Psoas muscle (tissue), 8 donors: ENCODE data around the gene FGF6. TPM values are rescaled to one million over a fixed set of nuclear protein-coding genes. Genes with fewer than 3 reads are reported as not detected.

ENCODE experiments used
- ATAC-seq, 4 donors: fragments of 200-7000 bp; cut with Tn5 transposase; one replicate each; pipeline ENCODE4 v1.9.1; 2020; ENCODE audit warnings: moderate library complexity in 3 of 4, mild to moderate bottlenecking in 2 of 4
- DNase-seq, 2 donors: peaks; one replicate each; pipeline ENCODE4 v3.0.0-alpha.2; 2020
- H3K27ac ChIP-seq: fragments of 200-600 bp; one replicate; pipeline ENCODE4 v1.8.0; 2022
- H3K27me3 ChIP-seq, 3 donors: fragments of 200-600 bp in 1 of 3; one replicate each; pipeline versions ENCODE4 v1.6.1 to v1.8.0; 2013 to 2022; ENCODE audit warnings: low read length in 2 of 3, mild to moderate bottlenecking in 2 of 3, moderate library complexity in 1 of 3; ENCODE audit not compliant: insufficient read depth in 3 of 3
- H3K36me3 ChIP-seq, 2 donors: fragments of 200-600 bp in 1 of 2; one replicate each; pipeline versions ENCODE4 v1.6.1 to v1.8.0; 2013 to 2022; ENCODE audit warnings: low read depth in 1 of 2, mild to moderate bottlenecking in 1 of 2, moderate library complexity in 1 of 2; ENCODE audit not compliant: insufficient read depth in 1 of 2
- H3K4me1 ChIP-seq: fragments of 200-600 bp; one replicate; pipeline ENCODE4 v1.8.0; 2022
- H3K4me3 ChIP-seq: fragments of 200-600 bp; one replicate; pipeline ENCODE4 v1.8.0; 2022; ENCODE audit warnings: mild to moderate bottlenecking
- H3K9me3 ChIP-seq: fragments of 200-600 bp; one replicate; pipeline ENCODE4 v1.8.0; 2022
- WGBS, 3 donors: extraction: QIAGEN DNeasy Blood & Tissue Kit; methylation state at CpG; one replicate each; pipeline versions ENCODE4 v1.1.6 to v1.1.7; 2013; 5-methylcytosine and 5-hydroxymethylcytosine counted together
- intact Hi-C, 2 donors: fragments of 100-400 bp; cut with DNase I; formaldehyde crosslinking; loops; one replicate each; pipeline versions ENCODE4 v1.11.0 to v1.14.2; 2022
- polyA plus RNA-seq, 3 donors: library from polyadenylated mRNA; stranded (reverse); fragments of 200-250 nt; gene quantifications; one replicate each; pipeline ENCODE4 v1.2.3, GENCODE V29; 2013
- total RNA-seq, 4 donors: library from RNA; stranded (reverse); fragmentation: NEBNext Ultra II Directional in 2 of 4; extraction: Animal tissue kit (Norgen Biotek cat#: 25700) in 2 of 4; gene quantifications; one replicate each; pipeline versions ENCODE4 v1.2.1 to v1.2.4, GENCODE V29; 2021 to 2023
- TF ChIP-seq, protein P1 (sequence below): fragments of 200-600 bp; IDR thresholded peaks from one replicate; pipeline ENCODE4 v1.8.0; 2022; ENCODE audit warnings: antibody characterized with exemption
- donor health status: healthy with polysubstance abuse.
- donor health status: DM: no; HTN: no; CAD: no; lungs with moderate emphysema.
- donor health status: Bipolar disorder and iron deficiency.
- donor health status: healthy.
- donor health status: DM: yes; HTN: yes; CAD: no.
- donor health status: DM: no; HTN: no; CAD: no.
- donor health status: DM: no; HTN: no; CAD: no.
- donor health status: DM: yes; HTN: yes; CAD: no.

FGF6 gene
- total and polyA plus RNA-seq, 7 donors: 0.61 to 27.1 (median 4.0) TPM; not detected in 1

DNA sequence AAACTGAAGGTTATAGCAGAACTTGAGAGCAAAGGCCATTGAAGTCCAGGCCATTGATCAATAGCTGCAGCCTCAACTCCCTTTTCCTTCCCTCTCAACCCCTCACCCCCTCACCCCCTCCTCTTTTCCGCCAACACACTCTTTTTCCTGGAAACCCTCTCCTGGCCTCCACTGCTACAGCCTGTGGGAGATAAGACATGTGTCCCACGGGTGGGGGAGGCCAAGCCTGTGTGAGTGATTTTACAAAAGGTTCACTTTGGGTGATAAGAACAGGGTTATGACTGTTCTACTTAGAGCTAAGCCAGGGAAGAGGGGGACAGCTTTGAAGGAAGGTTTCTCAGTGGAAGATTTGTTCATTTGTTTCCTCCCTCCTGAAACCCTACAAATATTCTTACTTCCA, 57.0 kb downstream of the FGF6 start:
- TF ChIP-seq, protein P1, sequence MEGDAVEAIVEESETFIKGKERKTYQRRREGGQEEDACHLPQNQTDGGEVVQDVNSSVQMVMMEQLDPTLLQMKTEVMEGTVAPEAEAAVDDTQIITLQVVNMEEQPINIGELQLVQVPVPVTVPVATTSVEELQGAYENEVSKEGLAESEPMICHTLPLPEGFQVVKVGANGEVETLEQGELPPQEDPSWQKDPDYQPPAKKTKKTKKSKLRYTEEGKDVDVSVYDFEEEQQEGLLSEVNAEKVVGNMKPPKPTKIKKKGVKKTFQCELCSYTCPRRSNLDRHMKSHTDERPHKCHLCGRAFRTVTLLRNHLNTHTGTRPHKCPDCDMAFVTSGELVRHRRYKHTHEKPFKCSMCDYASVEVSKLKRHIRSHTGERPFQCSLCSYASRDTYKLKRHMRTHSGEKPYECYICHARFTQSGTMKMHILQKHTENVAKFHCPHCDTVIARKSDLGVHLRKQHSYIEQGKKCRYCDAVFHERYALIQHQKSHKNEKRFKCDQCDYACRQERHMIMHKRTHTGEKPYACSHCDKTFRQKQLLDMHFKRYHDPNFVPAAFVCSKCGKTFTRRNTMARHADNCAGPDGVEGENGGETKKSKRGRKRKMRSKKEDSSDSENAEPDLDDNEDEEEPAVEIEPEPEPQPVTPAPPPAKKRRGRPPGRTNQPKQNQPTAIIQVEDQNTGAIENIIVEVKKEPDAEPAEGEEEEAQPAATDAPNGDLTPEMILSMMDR: no peak
- H3K27ac ChIP-seq: no peak overlapping the region
- WGBS, 3 donors: 60 to 68% (median 62%) methylated on average over 2 of the region's 2 CpGs
- no peak overlapping the region for H3K4me3 ChIP-seq
- H3K9me3 ChIP-seq: no peaks in the 10 kb centered on the region
- H3K36me3 ChIP-seq: no peaks in the 10 kb centered on the region
- DNase-seq: no peak
- no peaks in the 10 kb centered on the region for H3K27me3 ChIP-seq
- no peaks in the 10 kb centered on the region for H3K4me1 ChIP-seq
- intact Hi-C loops: no loop called here
- no peak for ATAC-seq

DNA sequence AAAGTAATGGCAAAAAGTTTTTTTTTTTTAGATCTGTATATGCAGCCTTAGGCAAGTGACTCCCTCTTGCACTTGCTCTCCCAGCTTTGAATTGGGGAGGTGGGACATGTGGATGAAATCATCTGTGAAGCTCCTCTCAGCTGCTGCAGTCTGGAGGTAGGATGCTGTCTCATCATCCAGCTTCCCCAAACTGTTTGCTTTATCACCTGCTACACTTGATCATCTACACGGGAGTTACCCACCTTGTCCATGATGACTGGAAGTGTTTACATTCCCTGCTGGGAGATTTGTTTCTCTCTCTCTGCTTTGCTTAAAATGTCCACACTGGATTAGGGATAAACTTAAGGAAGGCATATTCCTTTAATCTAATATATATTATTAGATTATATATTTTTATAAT, 57.6 kb downstream of the FGF6 start:
- TF ChIP-seq, protein P1: no peak
- Histone ChIP-seq H3K27ac (no peak overlapping the region), H3K9me3 (no peaks in the 10 kb centered on the region), H3K36me3 (no peaks in the 10 kb centered on the region), H3K4me3 (no peak overlapping the region), H3K27me3 (no peaks in the 10 kb centered on the region), H3K4me1 (no peaks in the 10 kb centered on the region)
- WGBS, 3 donors: 64 to 75% (median 72%) methylated on average over 1 of the region's 1 CpG
- intact Hi-C loops: no loop called here
- ATAC-seq: no peak
- no peak for DNase-seq

DNA sequence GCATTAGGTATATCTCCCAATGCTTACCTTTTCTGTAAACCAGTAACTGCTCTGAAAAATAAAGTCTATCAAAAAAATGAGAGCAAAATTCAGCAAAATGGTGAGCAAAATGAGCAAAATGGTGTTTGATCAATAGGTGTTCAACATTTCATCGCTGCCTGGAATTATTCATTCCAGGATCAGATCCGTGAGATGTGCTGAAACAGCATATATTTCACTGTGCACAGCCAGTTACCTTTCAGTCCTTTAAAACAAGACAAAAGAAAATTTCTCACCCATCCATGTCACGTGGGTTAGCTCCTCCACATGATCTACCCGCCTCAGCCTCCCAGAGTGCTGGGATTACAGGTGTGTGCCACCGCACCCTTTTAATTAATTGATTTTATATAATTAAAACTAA, 58.0 kb downstream of the FGF6 start:
- DNase-seq (no peak), ATAC-seq (no peak)
- Histone ChIP-seq H3K4me1 (no peaks in the 10 kb centered on the region), H3K27ac (no peak overlapping the region), H3K36me3 (no peaks in the 10 kb centered on the region), H3K27me3 (no peaks in the 10 kb centered on the region), H3K9me3 (no peaks in the 10 kb centered on the region), H3K4me3 (no peak overlapping the region)
- TF ChIP-seq, protein P1: no peak
- WGBS, 3 donors: 81 to 86% (median 85%) methylated on average over 5 of the region's 5 CpGs
- intact Hi-C loops: no loop called here

DNA sequence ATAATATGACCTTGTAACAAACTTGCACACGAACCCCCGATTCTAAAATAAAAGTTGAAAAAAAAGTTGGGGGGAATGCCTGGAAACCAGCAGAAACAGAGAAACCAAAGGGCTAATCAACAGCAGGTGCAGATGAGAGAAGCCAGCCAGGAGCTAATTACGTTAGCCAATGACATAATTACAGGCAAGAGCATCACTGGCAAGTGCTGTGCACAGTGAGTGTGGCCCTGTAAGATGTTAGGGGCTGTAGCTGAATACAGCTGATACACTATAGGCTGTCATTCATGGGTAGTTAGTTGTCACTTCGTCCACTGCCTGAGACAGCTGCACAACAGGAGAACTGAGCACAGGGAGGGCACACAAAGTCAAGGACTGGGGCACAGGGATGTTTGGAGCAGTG, 58.8 kb downstream of the FGF6 start:
- no peaks in the 10 kb centered on the region for H3K9me3 ChIP-seq
- DNase-seq (no peak), ATAC-seq (no peak)
- peaks cover 0 to 2% (median 0%) of the 10 kb centered on the region in 3 donors for H3K27me3 ChIP-seq
- H3K27ac ChIP-seq: no peak overlapping the region
- TF ChIP-seq, protein P1: no peak
- WGBS, 3 donors: 61 to 76% (median 65%) methylated on average over 4 of the region's 4 CpGs
- H3K4me3 ChIP-seq: no peak overlapping the region
- no peaks in the 10 kb centered on the region for H3K4me1 ChIP-seq
- H3K36me3 ChIP-seq: no peaks in the 10 kb centered on the region
- intact Hi-C loops: no loop called here

Other genes starting within 250 kb of the FGF6 start
- gene CCND2, start 172.1 kb downstream of the FGF6 start, total RNA-seq: 10 to 100 TPM in 1 of 4 donors, 1 to 10 TPM in 3; 3.3 to 10.1 (median 6.2) TPM
- under 1 TPM; 0.31 to 0.68 (median 0.58) TPM for gene CCND2, start 172.1 kb downstream of the FGF6 start, polyA plus RNA-seq
- gene TIGAR, start 124.6 kb downstream of the FGF6 start, total RNA-seq: 10 to 100 TPM; 10.9 to 17.3 (median 11.8) TPM
- 10 to 100 TPM in 1 of 3 donors, 1 to 10 TPM in 2; 6.3 to 20.0 (median 8.1) TPM for gene TIGAR, start 124.6 kb downstream of the FGF6 start, polyA plus RNA-seq
- not detected for gene FGF23, start 66.1 kb downstream of the FGF6 start, total RNA-seq
- not detected for gene FGF23, start 66.1 kb downstream of the FGF6 start, polyA plus RNA-seq
- under 1 TPM; 0.38 to 0.92 (median 0.44) TPM for gene RAD51AP1, start 93.1 kb upstream of the FGF6 start, total RNA-seq
- under 1 TPM; 0.48 to 0.98 (median 0.75) TPM for gene RAD51AP1, start 93.1 kb upstream of the FGF6 start, polyA plus RNA-seq
- gene DYRK4, start 116.4 kb upstream of the FGF6 start, total RNA-seq: 10 to 100 TPM; 18.3 to 28.8 (median 23.3) TPM
- 10 to 100 TPM; 18.3 to 27.8 (median 20.8) TPM for gene DYRK4, start 116.4 kb upstream of the FGF6 start, polyA plus RNA-seq
- 1 to 10 TPM in 3 of 4 donors, under 1 TPM in 1; 0.95 to 2.9 (median 1.6) TPM for gene AKAP3, start 203.2 kb upstream of the FGF6 start, total RNA-seq
- 1 to 10 TPM in 2 of 3 donors, under 1 TPM in 1; 0.07 to 8.4 (median 1.1) TPM for gene AKAP3, start 203.2 kb upstream of the FGF6 start, polyA plus RNA-seq
- gene NDUFA9, start 203.3 kb upstream of the FGF6 start, total RNA-seq: 100 to 1,000 TPM; 127 to 253 (median 136) TPM
- 100 to 1,000 TPM; 131 to 194 (median 155) TPM for gene NDUFA9, start 203.3 kb upstream of the FGF6 start, polyA plus RNA-seq